ENCODE measurements around the gene SHB.

SHB gene

GRCh38 chr9:38088006-38088925, 19.2 kb upstream of the SHB start:
- peak in 46 of 56 donors; percentile 15 to 82 (median 46) for DNase-seq

- DNase-seq: no peak
Observed at GRCh38 chr9:38086496-38086895, 17.5 kb upstream of the SHB start.

GRCh38 chr9:38085308-38085707, 16.3 kb upstream of the SHB start:
- DNase-seq: no peak

- DNase-seq: peak in 24 of 56 donors; percentile 9 to 61 (median 30)
Observed at GRCh38 chr9:38084556-38084880, 15.5 kb upstream of the SHB start.

GRCh38 chr9:38083858-38084555, 15.0 kb upstream of the SHB start:
- DNase-seq: no peak

GRCh38 chr9:38082446-38083287, 13.6 kb upstream of the SHB start:
- no peak for DNase-seq

GRCh38 chr9:38081356-38082108, 12.5 kb upstream of the SHB start:
- no peak for DNase-seq

GRCh38 chr9:38079461-38080031, 10.5 kb upstream of the SHB start:
- DNase-seq: no peak

GRCh38 chr9:38075272-38075671, 6.2 kb upstream of the SHB start:
- no peak for DNase-seq

- peak in 1 of 56 donors; percentile 19 for DNase-seq
Observed at GRCh38 chr9:38074441-38074961, 5.5 kb upstream of the SHB start.

GRCh38 chr9:38073882-38074281, 4.9 kb upstream of the SHB start:
- DNase-seq: no peak

GRCh38 chr9:38071470-38072134, 2.6 kb upstream of the SHB start:
- DNase-seq: no peak

- DNase-seq: peak in 3 of 56 donors; percentile 36 to 41 (median 38)
Observed at GRCh38 chr9:38067859-38068681, 957 bp downstream of the SHB start.

- DNase-seq: peak in 11 of 56 donors; percentile 7 to 45 (median 27)
Observed at GRCh38 chr9:38066914-38067858, 1.8 kb downstream of the SHB start.

- DNase-seq: no peak
Observed at GRCh38 chr9:38066197-38066913, 2.7 kb downstream of the SHB start.

- DNase-seq: no peak
Observed at GRCh38 chr9:38065369-38066075, 3.5 kb downstream of the SHB start.

Measured in amygdala (tissue), 56 donors.